Loucy (cell line): Measurements from ENCODE around the gene B4GALNT3.

ENCODE experiments used
- CTCF ChIP-seq: fragments of 200-600 bp; sonication (generic); conservative IDR thresholded peaks from 2 replicates; pipeline ENCODE4 v1.5.1; 2014; ENCODE audit warnings: mild to moderate bottlenecking, antibody characterized with exemption, low read length
- EZH2phosphoT487 ChIP-seq: fragments of 200-600 bp; IDR thresholded peaks from 2 replicates; pipeline ENCODE4 v1.6.1; 2018; ENCODE audit warnings: antibody characterized with exemption, mild to moderate bottlenecking, moderate library complexity, borderline replicate concordance

GRCh38 chr12:527241-527640 is 67.5 kb downstream of the B4GALNT3 start:
- no peak for TF ChIP-seq CTCF
- no peak for TF ChIP-seq EZH2phosphoT487
